ENCODE results near the gene OR8B3.

GRCh38 chr11:124384399-124384798 is 14.4 kb downstream of the OR8B3 start, which contains the start of gene OR8B2:
- TF ChIP-seq CTCF (IDR thresholded peaks at IDR 0.05) = no peak
- no peak for TF ChIP-seq POLR2A (IDR thresholded peaks at IDR 0.05)

Data from breast epithelium (tissue), 3 donors.